Measurements from ENCODE around the gene HEATR9. TPM values are rescaled to one million over a fixed set of nuclear protein-coding genes. Genes with fewer than 3 reads are reported as not detected.

Gene HEATR9
- total and polyA plus RNA-seq, 2 donors from 2014 or later = 0.16 TPM; not detected in 1

- peak; percentile 70 for TF ChIP-seq CTCF (IDR thresholded peaks at IDR 0.05; ENCODE audit: borderline replicate concordance, extremely low read depth, insufficient read depth)
- intact Hi-C loops (cut with DNase I) = loop anchor here (5.0 kb wide), 1 partner anchor 42 kb away; no protein-coding TSS in a partner anchor
- peaks cover 2 to 6% (median 6%) of the 10 kb centered on the region in 3 donors for H3K4me1 ChIP-seq (ENCODE audit: control insufficient read depth in 2 of 3, insufficient read depth in 2 of 3, low read depth in 1 of 3, low read length in 3 of 3)
- DNase-seq (peak; percentile 97 to 99 (median 98)), FAIRE-seq (no peak)
- no peaks in the 10 kb centered on the region for H3K27me3 ChIP-seq (ENCODE audit: control insufficient read depth, insufficient read depth, low read length)
- peak within 1 kb of the TSS; percentile 96 to 98 (median 97) for H3K4me3 ChIP-seq (ENCODE audit: low read length in 3 of 3)
- peak within 1 kb of the TSS; percentile 91 to 97 (median 95) for H3K9ac ChIP-seq (ENCODE audit: low read length in 3 of 3)
- no peaks in the 10 kb centered on the region for H3K36me3 ChIP-seq (ENCODE audit: control insufficient read depth in 2 of 3, insufficient read depth in 3 of 3, low read length in 3 of 3)
- peak within 1 kb of the TSS; percentile 97 for H3K27ac ChIP-seq (ENCODE audit: low read depth in 2 of 2, low read length in 2 of 2)
- no peaks in the 10 kb centered on the region for H3K9me3 ChIP-seq (ENCODE audit: control insufficient read depth in 2 of 3, insufficient read depth in 1 of 3, low read length in 3 of 3)
These were observed 59.5 kb downstream of the HEATR9 start, which contains the start of gene TAF15 for GRCh38 chr17:35808962-35809854. Gene TAF15, plus strand, starts transcription at chr17:35809484. Its CDS starts 86 bp downstream, at chr17:35809570.

- Histone ChIP-seq H3K27ac (ENCODE audit: low read depth in 2 of 2, low read length in 2 of 2) (peak overlapping the region; percentile 97), H3K4me1 (ENCODE audit: control insufficient read depth in 2 of 3, insufficient read depth in 2 of 3, low read depth in 1 of 3, low read length in 3 of 3) (peaks cover 2 to 6% (median 6%) of the 10 kb centered on the region in 3 donors), H3K27me3 (ENCODE audit: control insufficient read depth, insufficient read depth, low read length) (no peaks in the 10 kb centered on the region), H3K4me3 (ENCODE audit: low read length in 3 of 3) (peak overlapping the region; percentile 88 to 96 (median 94)), H3K9me3 (ENCODE audit: control insufficient read depth in 2 of 3, insufficient read depth in 1 of 3, low read length in 3 of 3) (no peaks in the 10 kb centered on the region), H3K36me3 (ENCODE audit: control insufficient read depth in 2 of 3, insufficient read depth in 3 of 3, low read length in 3 of 3) (no peaks in the 10 kb centered on the region), H3K9ac (ENCODE audit: low read length in 3 of 3) (peak overlapping the region; percentile 68 to 95 (median 83))
- intact Hi-C loops (cut with DNase I) = loop anchor here (5.0 kb wide), 1 partner anchor 41 kb away; no protein-coding TSS in a partner anchor
- DNase-seq (no peak), FAIRE-seq (no peak)
- TF ChIP-seq CTCF (IDR thresholded peaks at IDR 0.05; ENCODE audit: borderline replicate concordance, extremely low read depth, insufficient read depth) = no peak
These were observed 60.3 kb downstream of the HEATR9 start for GRCh38 chr17:35808240-35808961.

DNA sequence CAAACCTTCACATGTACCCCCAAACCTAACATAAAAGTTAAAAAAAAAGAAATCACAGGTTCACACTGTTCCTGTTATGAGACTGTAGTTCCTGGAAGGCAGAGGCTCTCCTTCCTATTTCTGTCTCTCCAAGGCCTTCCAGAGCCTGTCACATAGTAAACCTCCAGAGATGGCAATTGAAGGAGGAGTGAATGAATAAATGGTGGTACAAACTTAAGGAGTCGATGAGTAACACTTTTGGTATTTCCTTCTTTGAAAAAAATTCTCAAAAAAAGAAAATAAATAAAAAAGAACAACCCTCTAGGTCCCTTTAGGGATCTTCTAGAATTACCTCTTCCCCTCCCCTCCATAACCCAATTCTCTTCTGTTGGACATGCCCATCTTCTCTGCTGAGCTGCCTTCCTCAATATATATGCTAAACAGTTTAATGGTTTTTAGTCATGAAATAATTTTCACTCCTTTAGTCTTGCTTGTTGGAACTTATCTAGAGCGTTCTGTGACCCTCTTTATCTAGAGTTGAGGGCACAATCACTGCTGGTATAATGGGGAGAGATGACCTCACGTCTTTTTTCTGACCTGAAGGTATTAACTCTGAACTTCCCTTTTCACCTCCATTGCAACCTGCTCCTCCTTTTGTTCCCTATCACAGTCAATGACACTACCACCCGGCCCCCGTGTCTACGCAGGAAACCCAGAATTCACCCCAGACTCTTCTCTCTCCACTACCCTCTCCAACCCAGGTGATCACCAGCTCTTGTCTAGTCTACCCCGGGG is 61.1 kb downstream of the HEATR9 start:
- peaks cover 2 to 6% (median 6%) of the 10 kb centered on the region in 3 donors for H3K4me1 ChIP-seq (ENCODE audit: control insufficient read depth in 2 of 3, insufficient read depth in 2 of 3, low read depth in 1 of 3, low read length in 3 of 3)
- intact Hi-C loops (cut with DNase I) = loop anchor here (5.0 kb wide), 1 partner anchor 40 kb away; no protein-coding TSS in a partner anchor
- H3K9ac ChIP-seq (ENCODE audit: low read length in 3 of 3) = no peak overlapping the region
- no peaks in the 10 kb centered on the region for H3K36me3 ChIP-seq (ENCODE audit: control insufficient read depth in 2 of 3, insufficient read depth in 3 of 3, low read length in 3 of 3)
- H3K4me3 ChIP-seq (ENCODE audit: low read length in 3 of 3) = no peak overlapping the region
- no peak for FAIRE-seq
- no peak for TF ChIP-seq CTCF (IDR thresholded peaks at IDR 0.05; ENCODE audit: borderline replicate concordance, extremely low read depth, insufficient read depth)
- H3K9me3 ChIP-seq (ENCODE audit: control insufficient read depth in 2 of 3, insufficient read depth in 1 of 3, low read length in 3 of 3) = no peaks in the 10 kb centered on the region
- H3K27me3 ChIP-seq (ENCODE audit: control insufficient read depth, insufficient read depth, low read length) = no peaks in the 10 kb centered on the region
- H3K27ac ChIP-seq (ENCODE audit: low read depth in 2 of 2, low read length in 2 of 2) = no peak overlapping the region
- no peak for DNase-seq

Other genes with a start within 250 kb of the HEATR9 start
- gene RASL10B, start 137.3 kb downstream of the HEATR9 start, total RNA-seq = 2.4 TPM
- gene RASL10B, start 137.3 kb downstream of the HEATR9 start, polyA plus RNA-seq (ENCODE audit: insufficient read depth, low read depth, low replicate concordance) = 1.5 TPM
- gene GAS2L2, start 115.7 kb downstream of the HEATR9 start, total RNA-seq = not detected
- not detected for gene GAS2L2, start 115.7 kb downstream of the HEATR9 start, polyA plus RNA-seq (ENCODE audit: insufficient read depth, low read depth, low replicate concordance)
- gene C17orf50, start 108.0 kb downstream of the HEATR9 start, total RNA-seq = not detected
- gene C17orf50, start 108.0 kb downstream of the HEATR9 start, polyA plus RNA-seq (ENCODE audit: insufficient read depth, low read depth, low replicate concordance) = 0.41 TPM
- gene MMP28, start 73.2 kb downstream of the HEATR9 start, total RNA-seq = 4.5 TPM
- gene MMP28, start 73.2 kb downstream of the HEATR9 start, polyA plus RNA-seq (ENCODE audit: insufficient read depth, low read depth, low replicate concordance) = 10.3 TPM
- 149 TPM for gene TAF15, start 59.4 kb downstream of the HEATR9 start, total RNA-seq
- gene TAF15, start 59.4 kb downstream of the HEATR9 start, polyA plus RNA-seq (ENCODE audit: insufficient read depth, low read depth, low replicate concordance) = 66.3 TPM
- gene CCL5, start 11.5 kb upstream of the HEATR9 start, total RNA-seq = 10.3 TPM
- 4.2 TPM for gene CCL5, start 11.5 kb upstream of the HEATR9 start, polyA plus RNA-seq (ENCODE audit: insufficient read depth, low read depth, low replicate concordance)
- gene RDM1, start 61.9 kb upstream of the HEATR9 start, total RNA-seq = not detected
- gene RDM1, start 61.9 kb upstream of the HEATR9 start, polyA plus RNA-seq (ENCODE audit: insufficient read depth, low read depth, low replicate concordance) = 0.56 TPM
- gene LYZL6, start 74.8 kb upstream of the HEATR9 start, total RNA-seq = not detected
- not detected for gene LYZL6, start 74.8 kb upstream of the HEATR9 start, polyA plus RNA-seq (ENCODE audit: insufficient read depth, low read depth, low replicate concordance)
- 0.79 TPM for gene CCL16, start 112.6 kb upstream of the HEATR9 start, total RNA-seq
- not detected for gene CCL16, start 112.6 kb upstream of the HEATR9 start, polyA plus RNA-seq (ENCODE audit: insufficient read depth, low read depth, low replicate concordance)
- 134 TPM for gene CCL14, start 117.8 kb upstream of the HEATR9 start, total RNA-seq
- 14.2 TPM for gene CCL14, start 117.8 kb upstream of the HEATR9 start, polyA plus RNA-seq (ENCODE audit: insufficient read depth, low read depth, low replicate concordance)
- 0.82 TPM for gene CCL15, start 132.7 kb upstream of the HEATR9 start, total RNA-seq
- 22.2 TPM for gene CCL15, start 132.7 kb upstream of the HEATR9 start, polyA plus RNA-seq (ENCODE audit: insufficient read depth, low read depth, low replicate concordance)
- gene CCL23, start 149.1 kb upstream of the HEATR9 start, total RNA-seq = 18.1 TPM
- gene CCL23, start 149.1 kb upstream of the HEATR9 start, polyA plus RNA-seq (ENCODE audit: insufficient read depth, low read depth, low replicate concordance) = 4.8 TPM
- 4.5 TPM for gene CCL18, start 195.4 kb upstream of the HEATR9 start, total RNA-seq
- not detected for gene CCL18, start 195.4 kb upstream of the HEATR9 start, polyA plus RNA-seq (ENCODE audit: insufficient read depth, low read depth, low replicate concordance)
- 4.2 TPM for gene CCL3, start 221.3 kb upstream of the HEATR9 start, total RNA-seq
- gene CCL3, start 221.3 kb upstream of the HEATR9 start, polyA plus RNA-seq (ENCODE audit: insufficient read depth, low read depth, low replicate concordance) = 6.6 TPM
- gene CCL4, start 234.9 kb upstream of the HEATR9 start, total RNA-seq = 5.1 TPM
- 3.9 TPM for gene CCL4, start 234.9 kb upstream of the HEATR9 start, polyA plus RNA-seq (ENCODE audit: insufficient read depth, low read depth, low replicate concordance)